ENCODE measurements around the gene RNU6-7. TPM values are rescaled to one million over a fixed set of nuclear protein-coding genes. Genes with fewer than 3 reads are reported as not detected.

RNU6-7 gene
- polyA plus RNA-seq, 1 of the 3 experiments (the other 2 are of a cell fraction) = not detected

DNA sequence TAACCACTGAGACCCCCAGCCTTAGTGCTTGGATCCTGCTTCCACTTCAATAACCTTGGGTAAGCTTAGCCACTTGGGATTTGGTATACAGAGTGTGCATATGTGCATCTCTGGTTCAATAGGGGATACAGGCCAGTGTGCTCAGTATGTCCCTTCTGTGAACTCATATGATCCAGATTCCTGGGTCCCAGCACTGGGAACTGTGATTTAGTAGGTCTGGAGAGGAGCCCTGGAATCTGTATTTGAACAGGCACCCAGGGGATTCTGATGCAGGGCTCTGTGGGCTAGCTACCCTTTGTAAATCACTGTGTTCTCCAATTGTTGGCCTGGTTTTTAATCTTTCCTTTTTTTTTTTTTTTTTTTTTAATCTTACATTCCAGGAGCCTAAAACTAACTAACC, 11.0 kb downstream of the RNU6-7 start:
- H3K79me2 ChIP-seq (ENCODE audit: insufficient read depth) = no peaks in the 10 kb centered on the region
- no peak overlapping the region for H3K4me3 ChIP-seq (ENCODE audit: low read depth in 2 of 2, low read length in 1 of 2)
- H3K27me3 ChIP-seq (ENCODE audit: insufficient read depth) = no peaks in the 10 kb centered on the region
- H2AFZ ChIP-seq (ENCODE audit: low read depth) = no peak overlapping the region
- ChIA-PET CTCF (interaction anchor here (1.5 kb wide), 1 partner anchor 12 kb away, joined by 4 read pairs; no protein-coding TSS in a partner anchor), POLR2A (no interaction called here)
- no peak overlapping the region for H3K4me2 ChIP-seq
- 0 out of 2 replicates have a peak, but pooled peaks cover 8% of the 10 kb centered on the region for H3K9me3 ChIP-seq
- TF ChIP-seq, protein P1, sequence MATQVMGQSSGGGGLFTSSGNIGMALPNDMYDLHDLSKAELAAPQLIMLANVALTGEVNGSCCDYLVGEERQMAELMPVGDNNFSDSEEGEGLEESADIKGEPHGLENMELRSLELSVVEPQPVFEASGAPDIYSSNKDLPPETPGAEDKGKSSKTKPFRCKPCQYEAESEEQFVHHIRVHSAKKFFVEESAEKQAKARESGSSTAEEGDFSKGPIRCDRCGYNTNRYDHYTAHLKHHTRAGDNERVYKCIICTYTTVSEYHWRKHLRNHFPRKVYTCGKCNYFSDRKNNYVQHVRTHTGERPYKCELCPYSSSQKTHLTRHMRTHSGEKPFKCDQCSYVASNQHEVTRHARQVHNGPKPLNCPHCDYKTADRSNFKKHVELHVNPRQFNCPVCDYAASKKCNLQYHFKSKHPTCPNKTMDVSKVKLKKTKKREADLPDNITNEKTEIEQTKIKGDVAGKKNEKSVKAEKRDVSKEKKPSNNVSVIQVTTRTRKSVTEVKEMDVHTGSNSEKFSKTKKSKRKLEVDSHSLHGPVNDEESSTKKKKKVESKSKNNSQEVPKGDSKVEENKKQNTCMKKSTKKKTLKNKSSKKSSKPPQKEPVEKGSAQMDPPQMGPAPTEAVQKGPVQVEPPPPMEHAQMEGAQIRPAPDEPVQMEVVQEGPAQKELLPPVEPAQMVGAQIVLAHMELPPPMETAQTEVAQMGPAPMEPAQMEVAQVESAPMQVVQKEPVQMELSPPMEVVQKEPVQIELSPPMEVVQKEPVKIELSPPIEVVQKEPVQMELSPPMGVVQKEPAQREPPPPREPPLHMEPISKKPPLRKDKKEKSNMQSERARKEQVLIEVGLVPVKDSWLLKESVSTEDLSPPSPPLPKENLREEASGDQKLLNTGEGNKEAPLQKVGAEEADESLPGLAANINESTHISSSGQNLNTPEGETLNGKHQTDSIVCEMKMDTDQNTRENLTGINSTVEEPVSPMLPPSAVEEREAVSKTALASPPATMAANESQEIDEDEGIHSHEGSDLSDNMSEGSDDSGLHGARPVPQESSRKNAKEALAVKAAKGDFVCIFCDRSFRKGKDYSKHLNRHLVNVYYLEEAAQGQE (IDR thresholded peaks at IDR 0.05; ENCODE audit: low read depth, low read length) = no peak
- TF ChIP-seq USF1 (IDR thresholded peaks at IDR 0.05; ENCODE audit: borderline replicate concordance, low read depth) = no peak
- no peak for TF ChIP-seq ZBTB33 (IDR thresholded peaks at IDR 0.05; ENCODE audit: borderline replicate concordance, low read depth)
- TF ChIP-seq TCF12 (IDR thresholded peaks at IDR 0.05) = no peak
- no peak for TF ChIP-seq ELF1 (IDR thresholded peaks at IDR 0.05)
- no peak for TF ChIP-seq YY1 (IDR thresholded peaks at IDR 0.05; ENCODE audit: low read depth)
- no peak for TF ChIP-seq NRF1 (IDR thresholded peaks at IDR 0.05; ENCODE audit: low read depth, low read length)
- no peak for TF ChIP-seq RFX5 (IDR thresholded peaks at IDR 0.05; ENCODE audit: low read length)
- TF ChIP-seq GABPA (IDR thresholded peaks at IDR 0.05; ENCODE audit: low read depth) = no peak
- no peak for TF ChIP-seq FOSL2 (IDR thresholded peaks at IDR 0.05; ENCODE audit: borderline replicate concordance, low read depth)
- TF ChIP-seq JUND (IDR thresholded peaks at IDR 0.05) = no peak
- no peak for TF ChIP-seq CTCF (IDR thresholded peaks at IDR 0.05)
- TF ChIP-seq SIN3A (IDR thresholded peaks at IDR 0.05; ENCODE audit: borderline replicate concordance, low read depth, low read length) = no peak
- TF ChIP-seq USF2 (IDR thresholded peaks at IDR 0.05; ENCODE audit: borderline replicate concordance, low read depth, low read length) = no peak
- no peak for TF ChIP-seq POLR2AphosphoS5 (IDR thresholded peaks at IDR 0.05; ENCODE audit: low read depth, low read length)
- TF ChIP-seq, protein P2, sequence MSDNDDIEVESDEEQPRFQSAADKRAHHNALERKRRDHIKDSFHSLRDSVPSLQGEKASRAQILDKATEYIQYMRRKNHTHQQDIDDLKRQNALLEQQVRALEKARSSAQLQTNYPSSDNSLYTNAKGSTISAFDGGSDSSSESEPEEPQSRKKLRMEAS (IDR thresholded peaks at IDR 0.05; ENCODE audit: low read depth) = no peak
- TF ChIP-seq EZH2phosphoT487 (IDR thresholded peaks at IDR 0.05; ENCODE audit: borderline replicate concordance, low read depth) = no peak
- TF ChIP-seq, protein P3, sequence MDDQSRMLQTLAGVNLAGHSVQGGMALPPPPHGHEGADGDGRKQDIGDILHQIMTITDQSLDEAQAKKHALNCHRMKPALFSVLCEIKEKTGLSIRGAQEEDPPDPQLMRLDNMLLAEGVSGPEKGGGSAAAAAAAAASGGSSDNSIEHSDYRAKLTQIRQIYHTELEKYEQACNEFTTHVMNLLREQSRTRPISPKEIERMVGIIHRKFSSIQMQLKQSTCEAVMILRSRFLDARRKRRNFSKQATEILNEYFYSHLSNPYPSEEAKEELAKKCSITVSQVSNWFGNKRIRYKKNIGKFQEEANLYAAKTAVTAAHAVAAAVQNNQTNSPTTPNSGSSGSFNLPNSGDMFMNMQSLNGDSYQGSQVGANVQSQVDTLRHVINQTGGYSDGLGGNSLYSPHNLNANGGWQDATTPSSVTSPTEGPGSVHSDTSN (IDR thresholded peaks at IDR 0.05) = no peak
- TF ChIP-seq TAF1 (IDR thresholded peaks at IDR 0.05; ENCODE audit: borderline replicate concordance, low read depth, low read length) = no peak
- H3K36me3 ChIP-seq (replicated peaks in 1 of 2; ENCODE audit: control insufficient read depth in 1 of 2, insufficient read depth in 2 of 2, low read length in 1 of 2) = no peaks in the 10 kb centered on the region
- no peaks in the 10 kb centered on the region for H3K9me2 ChIP-seq
- DNase-seq = no peak
- no peak overlapping the region for H3K27ac ChIP-seq (ENCODE audit: low read depth in 2 of 2, low read length in 1 of 2)
- H3K4me1 ChIP-seq (ENCODE audit: control insufficient read depth in 1 of 2, insufficient read depth in 2 of 2, low read depth in 1 of 2, low read length in 1 of 2) = peaks cover 0 to 6% of the 10 kb centered on the region in 2 experiments; a peak in 2 of 4 replicates
- H3K9ac ChIP-seq = no peak overlapping the region
- peaks cover 7% of the 10 kb centered on the region for H3F3A ChIP-seq (replicated peaks; ENCODE audit: insufficient read depth)
- H4K20me1 ChIP-seq (ENCODE audit: insufficient read depth) = no peaks in the 10 kb centered on the region
